ENCODE measurements around the gene VPS9D1.
A peak's percentile ranks its signal among the peaks of the same experiment; 100 is the strongest.

Gene VPS9D1
- total RNA-seq = 6.0 to 51.1 (median 22.2) reads per million in 9 experiments

DNA sequence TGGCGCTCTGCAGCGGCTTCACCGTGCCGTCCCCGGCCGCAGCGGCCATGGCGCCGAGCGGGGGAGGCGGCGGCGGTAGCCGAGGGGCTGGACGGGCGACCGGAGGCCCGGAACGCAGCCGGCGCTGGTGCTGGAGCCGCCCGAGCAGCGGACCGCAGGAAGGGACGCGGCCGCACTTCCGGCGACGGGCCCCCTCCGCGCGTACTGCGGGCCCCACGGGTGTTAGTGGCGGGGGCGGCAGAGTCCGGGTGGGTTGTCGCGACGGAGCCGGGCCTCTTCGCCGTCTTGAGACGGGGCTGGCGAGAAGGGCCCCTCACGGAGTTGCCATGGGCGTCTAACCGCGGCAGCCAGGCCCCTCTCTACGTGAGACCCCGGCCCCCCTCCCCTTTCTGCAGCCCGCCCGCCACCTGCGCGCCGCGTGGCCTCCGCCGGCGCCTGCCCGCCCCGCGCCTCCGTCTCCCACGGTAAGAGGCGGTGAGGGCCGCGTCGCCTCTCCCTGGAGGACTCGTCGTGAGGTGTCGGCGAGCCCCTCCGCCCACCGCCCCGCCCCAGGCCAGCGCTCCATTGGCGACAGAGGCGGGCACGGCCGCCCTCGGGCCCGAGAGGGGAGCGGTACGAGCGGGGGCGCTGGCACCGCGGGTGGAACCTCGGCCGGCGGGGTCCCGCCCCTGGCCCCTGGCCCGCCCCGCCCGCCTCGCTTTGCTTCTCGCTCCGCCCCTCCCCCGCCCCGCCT, at the start of gene VPS9D1, which contains the start of gene ZNF276:
VPS9D1 (minus strand) TSS at position 86 of the 733 bp plus-strand sequence; CDS start at position 49, 37 bp downstream.
ZNF276 (plus strand) TSS at position 725 of the 733 bp plus-strand sequence. CDS start 104 bp downstream, outside the sequence.
- H3K27ac Mint-ChIP-seq = peak within 1 kb of the TSS; percentile 96 to 98
- H3K4me1 Mint-ChIP-seq (ENCODE audit: low read depth in 2 of 2) = peaks cover 14 to 31% of the 10 kb centered on the region in 2 donors
- H3K36me3 Mint-ChIP-seq (ENCODE audit: insufficient read depth) = peaks cover 68% of the 10 kb centered on the region
- peak; percentile 76 to 78 (median 78) for DNase-seq
- no peaks in the 10 kb centered on the region for H3K9me3 Mint-ChIP-seq
- peak within 1 kb of the TSS; percentile 87 to 93 for H3K4me3 Mint-ChIP-seq
- H3K27me3 Mint-ChIP-seq = no peaks in the 10 kb centered on the region
- ATAC-seq (replicated peaks) = peak; percentile 39

DNA sequence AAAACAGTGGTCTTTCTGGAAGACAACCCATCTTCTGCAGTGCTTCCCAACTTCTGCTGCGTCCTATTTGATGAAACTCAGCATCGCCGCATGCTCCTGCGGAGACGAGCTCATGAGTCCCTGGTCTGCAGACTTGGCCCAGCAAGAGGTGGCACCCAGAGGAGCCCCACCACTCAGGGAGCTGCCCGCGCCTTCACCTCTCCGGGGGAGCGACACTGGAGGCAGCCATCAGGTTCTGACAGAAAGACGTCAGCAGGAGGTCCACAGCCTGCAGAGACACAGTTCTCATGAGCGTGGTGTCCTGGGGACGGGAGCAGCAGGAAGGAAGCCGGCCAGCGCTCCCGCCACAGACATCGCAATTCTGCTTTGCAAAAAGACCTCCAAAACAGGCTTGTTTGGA, 49.7 kb upstream of the VPS9D1 start:
- peaks cover 1 to 2% of the 10 kb centered on the region in 2 donors for H3K4me1 Mint-ChIP-seq (ENCODE audit: low read depth in 2 of 2)
- H3K4me3 Mint-ChIP-seq = no peak overlapping the region
- no peak overlapping the region for H3K27ac Mint-ChIP-seq
- H3K36me3 Mint-ChIP-seq (ENCODE audit: insufficient read depth) = no peaks in the 10 kb centered on the region
- no peaks in the 10 kb centered on the region for H3K27me3 Mint-ChIP-seq
- no peaks in the 10 kb centered on the region for H3K9me3 Mint-ChIP-seq
- ATAC-seq (replicated peaks) = no peak
- no peak for DNase-seq

- ATAC-seq (replicated peaks) (no peak), DNase-seq (no peak)
- Mint-ChIP-seq H3K36me3 (ENCODE audit: insufficient read depth) (peaks cover 23% of the 10 kb centered on the region), H3K27me3 (no peaks in the 10 kb centered on the region), H3K4me1 (ENCODE audit: low read depth in 2 of 2) (peaks cover 34 to 36% of the 10 kb centered on the region in 2 donors), H3K4me3 (peak overlapping the region; percentile 83 to 93), H3K9me3 (no peaks in the 10 kb centered on the region), H3K27ac (peak overlapping the region; percentile 91 to 98)
Measured at GRCh38 chr16:89765292-89765830, 44.7 kb upstream of the VPS9D1 start.

DNA sequence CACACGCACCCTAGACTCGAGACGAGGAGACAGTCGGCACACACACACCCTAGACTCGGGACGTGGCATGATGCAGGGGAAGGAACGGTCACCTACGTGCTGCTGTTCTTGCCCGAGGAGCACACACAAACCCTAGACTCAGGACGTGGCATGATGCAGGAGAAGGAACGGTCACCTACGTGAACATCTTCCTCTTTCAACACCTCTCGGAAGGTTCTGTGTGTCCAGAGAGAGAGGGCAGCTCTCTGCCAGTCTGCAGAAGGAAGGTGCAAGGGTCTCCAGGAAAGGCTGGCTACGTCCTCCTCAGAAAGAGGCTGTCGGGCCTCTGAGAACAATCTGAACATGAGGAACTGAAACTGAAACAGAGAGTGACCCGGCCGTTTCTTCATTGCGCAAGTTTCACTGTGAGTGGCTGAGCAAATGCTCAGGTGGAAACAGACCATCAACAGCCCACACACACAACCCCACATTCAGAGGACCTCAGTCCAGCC, 44.1 kb upstream of the VPS9D1 start:
- peaks cover 37 to 38% of the 10 kb centered on the region in 2 donors for H3K4me1 Mint-ChIP-seq (ENCODE audit: low read depth in 2 of 2)
- H3K4me3 Mint-ChIP-seq = peak overlapping the region; percentile 83 to 93
- H3K27ac Mint-ChIP-seq = peak overlapping the region; percentile 91 to 98
- DNase-seq (peak; percentile 23 to 36 (median 23)), ATAC-seq (replicated peaks) (peak; percentile 77)
- H3K36me3 Mint-ChIP-seq (ENCODE audit: insufficient read depth) = peaks cover 23% of the 10 kb centered on the region
- H3K27me3 Mint-ChIP-seq = no peaks in the 10 kb centered on the region
- H3K9me3 Mint-ChIP-seq = no peaks in the 10 kb centered on the region

DNA sequence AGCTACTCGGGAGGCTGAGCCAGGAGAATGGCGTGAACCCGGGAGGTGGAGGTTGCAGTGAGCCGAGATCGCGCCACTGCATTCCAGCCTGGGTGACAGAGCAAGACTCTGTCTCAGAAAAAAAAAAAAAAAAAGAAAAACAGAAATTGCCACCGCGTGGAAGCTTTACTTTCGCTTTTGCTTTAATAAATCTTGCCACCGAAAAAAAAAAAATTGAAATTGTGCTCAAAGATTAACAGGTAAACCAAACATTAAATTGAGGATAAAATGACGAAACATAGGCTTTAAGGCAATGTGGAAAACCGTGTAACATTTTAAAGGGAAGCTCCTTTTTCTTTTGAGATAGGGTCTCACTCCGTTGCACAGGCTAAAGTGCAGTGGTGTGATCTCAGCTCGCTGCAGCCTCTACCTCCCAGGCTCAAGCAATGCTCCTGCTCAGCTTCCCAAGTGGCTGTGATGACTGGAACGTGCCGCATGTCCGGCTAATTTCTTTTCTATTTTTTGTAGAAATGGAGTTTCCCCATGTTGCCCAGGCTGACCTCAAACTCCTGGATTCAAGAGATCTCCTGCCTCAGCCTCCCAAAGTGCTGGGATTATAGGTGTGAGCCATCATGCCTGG, 40.7 kb upstream of the VPS9D1 start:
- H3K36me3 Mint-ChIP-seq (ENCODE audit: insufficient read depth) = peaks cover 25% of the 10 kb centered on the region

GRCh38 chr16:89759746-89760340, 39.1 kb upstream of the VPS9D1 start:
- peaks cover 30 to 32% of the 10 kb centered on the region in 2 donors for H3K4me1 Mint-ChIP-seq (ENCODE audit: low read depth in 2 of 2)
- peaks cover 27% of the 10 kb centered on the region for H3K36me3 Mint-ChIP-seq (ENCODE audit: insufficient read depth)
- peak overlapping the region; percentile 83 to 84 for H3K4me3 Mint-ChIP-seq
- no peaks in the 10 kb centered on the region for H3K9me3 Mint-ChIP-seq
- no peaks in the 10 kb centered on the region for H3K27me3 Mint-ChIP-seq
- DNase-seq = no peak
- H3K27ac Mint-ChIP-seq = peak overlapping the region; percentile 97
- ATAC-seq (replicated peaks) = peak; percentile 28

More for the DNA sequence above, 40.7 kb upstream of the VPS9D1 start:
- no peak for DNase-seq
- peak overlapping the region; percentile 83 to 84 for H3K4me3 Mint-ChIP-seq
- H3K4me1 Mint-ChIP-seq (ENCODE audit: low read depth in 2 of 2) = peaks cover 37 to 38% of the 10 kb centered on the region in 2 donors
- no peaks in the 10 kb centered on the region for H3K9me3 Mint-ChIP-seq
- H3K27ac Mint-ChIP-seq = peak overlapping the region; percentile 97
- ATAC-seq (replicated peaks) = peak; percentile 57
- H3K27me3 Mint-ChIP-seq = no peaks in the 10 kb centered on the region

- Mint-ChIP-seq H3K4me3 (no peak overlapping the region), H3K36me3 (ENCODE audit: insufficient read depth) (peaks cover 26% of the 10 kb centered on the region), H3K27ac (peak overlapping the region in 1 of 2 donors; percentile 52), H3K27me3 (no peaks in the 10 kb centered on the region), H3K4me1 (ENCODE audit: low read depth in 2 of 2) (peaks cover 8 to 13% of the 10 kb centered on the region in 2 donors), H3K9me3 (no peaks in the 10 kb centered on the region)
- DNase-seq (no peak), ATAC-seq (replicated peaks) (no peak)
Measured at GRCh38 chr16:89749637-89750036, 28.9 kb upstream of the VPS9D1 start.

- H3K27me3 Mint-ChIP-seq = no peaks in the 10 kb centered on the region
- no peak overlapping the region for H3K27ac Mint-ChIP-seq
- peaks cover 33% of the 10 kb centered on the region for H3K36me3 Mint-ChIP-seq (ENCODE audit: insufficient read depth)
Measured at GRCh38 chr16:89748921-89749320, 28.2 kb upstream of the VPS9D1 start.

DNA sequence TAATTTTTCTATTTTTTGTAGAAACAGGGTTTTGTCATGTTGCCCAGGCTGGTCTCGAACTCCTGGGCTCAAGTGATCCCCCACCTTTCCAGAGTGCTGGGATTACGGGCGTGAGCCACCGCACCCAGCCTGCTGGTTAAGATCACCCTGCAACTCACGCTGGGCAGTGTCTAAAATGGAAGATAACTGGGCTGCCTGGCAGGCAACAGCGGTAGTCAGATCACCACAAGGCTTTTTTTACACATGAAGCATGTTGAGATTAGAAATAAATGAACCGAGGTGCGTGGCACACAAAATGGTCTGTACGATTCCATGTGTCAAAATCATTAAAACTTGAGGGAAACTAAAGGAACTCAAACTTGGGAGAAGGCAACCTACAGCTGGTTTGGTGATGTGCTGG, 27.4 kb upstream of the VPS9D1 start:
- no peaks in the 10 kb centered on the region for H3K27me3 Mint-ChIP-seq
- no peaks in the 10 kb centered on the region for H3K9me3 Mint-ChIP-seq
- H3K4me1 Mint-ChIP-seq (ENCODE audit: low read depth in 2 of 2) = peaks cover 4 to 15% of the 10 kb centered on the region in 2 donors
- ATAC-seq (replicated peaks) = no peak
- no peak for DNase-seq
- no peak overlapping the region for H3K4me3 Mint-ChIP-seq
- H3K27ac Mint-ChIP-seq = no peak overlapping the region
- H3K36me3 Mint-ChIP-seq (ENCODE audit: insufficient read depth) = peaks cover 37% of the 10 kb centered on the region

More at GRCh38 chr16:89748921-89749320, 28.2 kb upstream of the VPS9D1 start:
- no peak overlapping the region for H3K4me3 Mint-ChIP-seq
- H3K9me3 Mint-ChIP-seq = no peaks in the 10 kb centered on the region
- no peak for ATAC-seq (replicated peaks)
- no peak for DNase-seq
- peaks cover 8 to 15% of the 10 kb centered on the region in 2 donors for H3K4me1 Mint-ChIP-seq (ENCODE audit: low read depth in 2 of 2)

DNA sequence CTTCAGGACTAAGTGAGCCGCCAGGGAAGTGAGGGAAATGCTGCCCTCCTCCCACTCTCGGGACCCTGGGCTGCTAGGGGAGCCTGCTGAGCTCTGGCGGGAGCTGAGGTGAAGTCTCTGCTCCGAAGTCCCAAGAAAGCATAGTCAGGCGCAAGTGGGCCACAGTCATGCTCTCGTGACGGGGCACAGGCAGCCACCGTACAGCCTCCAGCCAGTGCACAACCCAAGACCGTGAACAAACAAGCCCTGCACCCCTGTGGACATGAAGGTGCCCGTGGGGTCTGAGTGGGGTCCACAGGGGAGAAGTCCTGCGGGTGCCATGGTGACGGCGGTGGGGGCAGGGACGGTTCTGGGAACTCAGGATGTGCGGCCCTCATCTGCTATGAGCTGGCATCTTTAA, 25.3 kb upstream of the VPS9D1 start:
- DNase-seq = no peak
- H3K4me1 Mint-ChIP-seq (ENCODE audit: low read depth in 2 of 2) = peaks cover 8 to 17% of the 10 kb centered on the region in 2 donors
- no peak for ATAC-seq (replicated peaks)
- no peaks in the 10 kb centered on the region for H3K9me3 Mint-ChIP-seq
- peaks cover 57% of the 10 kb centered on the region for H3K36me3 Mint-ChIP-seq (ENCODE audit: insufficient read depth)
- H3K27ac Mint-ChIP-seq = peak overlapping the region in 1 of 2 donors; percentile 82
- H3K27me3 Mint-ChIP-seq = no peaks in the 10 kb centered on the region
- H3K4me3 Mint-ChIP-seq = no peak overlapping the region

DNA sequence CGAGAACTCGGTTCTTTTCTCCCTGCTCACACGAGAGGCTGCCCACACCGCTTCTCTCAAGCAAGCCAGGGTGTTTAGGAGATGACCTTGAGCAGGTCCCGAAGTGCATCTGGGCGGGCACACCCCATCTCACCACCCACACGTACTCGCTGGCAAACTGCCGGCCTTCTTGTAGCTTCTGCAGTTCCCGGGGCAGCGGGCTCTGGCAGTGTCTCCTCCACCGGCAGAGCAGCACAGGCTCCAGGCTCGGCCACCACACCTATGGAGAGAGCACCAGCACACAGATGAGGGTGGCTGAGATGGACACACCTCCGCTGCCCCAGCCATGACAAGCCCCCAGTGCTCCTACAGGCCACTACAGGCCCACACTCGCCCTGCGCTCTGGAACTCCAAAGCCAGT, 24.1 kb upstream of the VPS9D1 start:
- Mint-ChIP-seq H3K27ac (no peak overlapping the region), H3K4me1 (ENCODE audit: low read depth in 2 of 2) (peaks cover 6 to 19% of the 10 kb centered on the region in 2 donors), H3K9me3 (no peaks in the 10 kb centered on the region), H3K27me3 (no peaks in the 10 kb centered on the region), H3K36me3 (ENCODE audit: insufficient read depth) (peaks cover 60% of the 10 kb centered on the region), H3K4me3 (no peak overlapping the region)
- no peak for ATAC-seq (replicated peaks)
- no peak for DNase-seq

- Mint-ChIP-seq H3K9me3 (no peaks in the 10 kb centered on the region), H3K4me1 (ENCODE audit: low read depth in 2 of 2) (peaks cover 8 to 22% of the 10 kb centered on the region in 2 donors), H3K27ac (peak overlapping the region; percentile 75 to 81), H3K27me3 (no peaks in the 10 kb centered on the region), H3K36me3 (ENCODE audit: insufficient read depth) (peaks cover 74% of the 10 kb centered on the region), H3K4me3 (no peak overlapping the region)
- ATAC-seq (replicated peaks) (peak; percentile 33), DNase-seq (no peak)
Measured at GRCh38 chr16:89742948-89743347, 22.2 kb upstream of the VPS9D1 start.

Data from effector memory CD8-positive, alpha-beta T cell (primary cell).